IMR-90 (cell line): ENCODE data around the gene ENAH. TPM values are rescaled to one million over a fixed set of nuclear protein-coding genes. Genes with fewer than 3 reads are reported as not detected.

Source experiments
- ATAC-seq: fragments of 200-7000 bp; cut with Tn5 transposase; 2 replicates; pipeline ENCODE4 v1.9.1; 2020; ENCODE audit warnings: low read depth, mild to moderate bottlenecking, moderate library complexity
- BruUV-seq: library from RNA; stranded (reverse); fragments of 400-500 nt; replicated peaks from 2 replicates; lab custom pipeline; 2021; lab: Mats Ljungman, UMichigan
- CTCF ChIA-PET: fragments of 300-600 bp; formaldehyde crosslinking; extraction: SDS; loops from one replicate; lab custom pipeline; 2021; ENCODE audit warnings: antibody characterized with exemption; lab: Yijun Ruan, JAX
- POLR2A ChIA-PET: fragments of 300-600 bp; sonication (Branson Sonifier 250); formaldehyde crosslinking; loops from one replicate; lab custom pipeline; 2022; ENCODE audit warnings: antibody characterized with exemption; ENCODE audit not compliant: unreplicated experiment; lab: Charles Lee
- DNase-seq: peaks from one replicate; pipeline ENCODE4 v3.0.0; 2013
- H2AFZ ChIP-seq: replicated peaks from 2 replicates; pipeline ENCODE3; 2013; ENCODE audit warnings: low read length, mild to moderate bottlenecking; ENCODE audit not compliant: poor library complexity
- H2AK5ac ChIP-seq: 2 replicates; pipeline ENCODE4 v1.6.1; 2013; ENCODE audit warnings: low read depth, low read length, inconsistent platforms
- H2AK9ac ChIP-seq: replicated peaks from 2 replicates; pipeline ENCODE3; 2013; ENCODE audit warnings: mild to moderate bottlenecking, low read depth, low read length, moderate library complexity; ENCODE audit not compliant: poor library complexity
- H2BK120ac ChIP-seq: 2 replicates; pipeline ENCODE4 v1.6.1; 2013; ENCODE audit warnings: low read depth, low read length, inconsistent platforms
- H2BK15ac ChIP-seq: 3 replicates; pipeline ENCODE4 v1.6.1; 2013; ENCODE audit warnings: low read depth, low read length, inconsistent platforms
- H2BK20ac ChIP-seq: 2 replicates; pipeline ENCODE4 v1.6.1; 2013; ENCODE audit warnings: low read depth, mild to moderate bottlenecking, inconsistent platforms, low read length, moderate library complexity
- H2BK5ac ChIP-seq: 2 replicates; pipeline ENCODE4 v1.6.1; 2013; ENCODE audit warnings: mild to moderate bottlenecking, low read depth, low read length, inconsistent platforms; ENCODE audit not compliant: poor library complexity, severe bottlenecking
- H3K14ac ChIP-seq: replicated peaks from 2 replicates; pipeline ENCODE4 v1.6.1; 2013; ENCODE audit warnings: low read depth, low read length, inconsistent platforms
- H3K18ac ChIP-seq: 2 replicates; pipeline ENCODE4 v1.6.1; 2013; ENCODE audit warnings: low read depth, low read length, control low read depth
- H3K23ac ChIP-seq: 2 replicates; pipeline ENCODE4 v1.6.1; 2013; ENCODE audit warnings: low read depth, low read length, inconsistent platforms
- H3K27ac ChIP-seq: 2 replicates; pipeline ENCODE4 v1.5.1; 2013; ENCODE audit warnings: mild to moderate bottlenecking, control low read depth, low read length; ENCODE audit not compliant: insufficient read depth
- H3K27me3 ChIP-seq: 2 replicates; pipeline ENCODE4 v1.6.1; 2013; ENCODE audit warnings: low read length; ENCODE audit not compliant: control insufficient read depth, insufficient read depth
- H3K36me3 ChIP-seq: 2 replicates; pipeline ENCODE4 v1.6.1; 2013; ENCODE audit warnings: low read length, mixed read lengths; ENCODE audit not compliant: control insufficient read depth, insufficient read depth
- H3K4ac ChIP-seq: 2 replicates; pipeline ENCODE4 v1.6.1; 2013; ENCODE audit warnings: low read depth, low read length, inconsistent platforms
- H3K4me1 ChIP-seq: 2 replicates; pipeline ENCODE4 v1.6.1; 2013; ENCODE audit warnings: low read length, mixed read lengths; ENCODE audit not compliant: control insufficient read depth, insufficient read depth
- H3K4me2 ChIP-seq: 2 replicates; pipeline ENCODE4 v1.6.1; 2013; ENCODE audit warnings: low read depth, mild to moderate bottlenecking, control low read depth, low read length, moderate library complexity
- H3K4me3 ChIP-seq: 2 replicates; pipeline ENCODE4 v1.5.1; 2013; ENCODE audit warnings: low read depth, mild to moderate bottlenecking, control low read depth, low read length, moderate library complexity; ENCODE audit not compliant: insufficient read depth
- H3K56ac ChIP-seq: 2 replicates; pipeline ENCODE4 v1.6.1; 2013; ENCODE audit warnings: low read length, inconsistent platforms; ENCODE audit not compliant: insufficient read depth; ENCODE audit errors: extremely low read depth
- H3K79me1 ChIP-seq, 2 experiments: 2 replicates each; pipeline ENCODE4 v1.6.1; 2013; ENCODE audit warnings: low read length in 2 of 2, inconsistent platforms in 1 of 2, low read depth in 1 of 2
- H3K9ac ChIP-seq: 2 replicates; pipeline ENCODE4 v1.6.1; 2013; ENCODE audit warnings: low read depth, low read length, control low read depth
- H3K9me1 ChIP-seq: 2 replicates; pipeline ENCODE4 v1.6.1; 2013; ENCODE audit warnings: low read length, inconsistent platforms; ENCODE audit not compliant: insufficient read depth
- H3K9me3 ChIP-seq: 2 replicates; pipeline ENCODE4 v1.6.1; 2013; ENCODE audit warnings: low read length; ENCODE audit not compliant: control insufficient read depth, insufficient read depth
- H4K20me1 ChIP-seq: 2 replicates; pipeline ENCODE4 v1.6.1; 2013; ENCODE audit warnings: low read length, inconsistent platforms; ENCODE audit not compliant: insufficient read depth
- H4K5ac ChIP-seq: 2 replicates; pipeline ENCODE4 v1.6.1; 2013; ENCODE audit warnings: mild to moderate bottlenecking, low read depth, low read length, control low read depth
- H4K8ac ChIP-seq, 2 experiments: 2 replicates each; pipeline ENCODE4 v1.6.1; 2013; ENCODE audit warnings: low read depth in 2 of 2, low read length in 2 of 2, control low read depth in 1 of 2, inconsistent platforms in 1 of 2
- H4K91ac ChIP-seq: 2 replicates; pipeline ENCODE4 v1.6.1; 2013; ENCODE audit warnings: low read depth, low read length, inconsistent platforms; ENCODE audit not compliant: insufficient read depth
- BHLHE40 ChIP-seq: fragments of 150-350 bp; IDR thresholded peaks from 2 replicates; pipeline ENCODE4 v1.6.1; 2016; ENCODE audit warnings: mild to moderate bottlenecking, low read depth, low read length
- CHD1 ChIP-seq: IDR thresholded peaks from 2 replicates; pipeline ENCODE4 v1.6.1; 2012; ENCODE audit warnings: low read depth, low read length, improper control_type of control experiment
- MAFK ChIP-seq: IDR thresholded peaks from 2 replicates; pipeline ENCODE4 v1.6.1; 2012; ENCODE audit warnings: low read depth, low read length, improper control_type of control experiment
- NFE2L2 ChIP-seq: fragments of 150-350 bp; IDR thresholded peaks from 2 replicates; pipeline ENCODE4 v1.6.1; 2016; ENCODE audit warnings: low read depth, mild to moderate bottlenecking, low read length
- RAD21 ChIP-seq: IDR thresholded peaks from 2 replicates; pipeline ENCODE4 v1.6.1; 2012; ENCODE audit warnings: low read length, improper control_type of control experiment
- RCOR1 ChIP-seq: IDR thresholded peaks from 2 replicates; pipeline ENCODE4 v1.6.1; 2012; ENCODE audit warnings: mild to moderate bottlenecking, low read length, improper control_type of control experiment; ENCODE audit not compliant: insufficient replicate concordance
- SMC3 ChIP-seq: fragments of 150-350 bp; IDR thresholded peaks from 2 replicates; pipeline ENCODE4 v1.6.1; 2016; ENCODE audit warnings: low read depth, mild to moderate bottlenecking, antibody characterized with exemption, low read length, moderate library complexity
- WGBS, 2 experiments: methylation state at CpG; one replicate each; pipeline versions ENCODE4 v1.1.5 to v1.1.7; 2013; ENCODE audit warnings: missing lambda C conversion rate in 2 of 2; ENCODE audit not compliant: insufficient read length in 1 of 2; ENCODE audit errors: extremely low coverage in 2 of 2; 5-methylcytosine and 5-hydroxymethylcytosine counted together
- dilution Hi-C: fragments of 300-500 bp; cut with HindIII; formaldehyde crosslinking; loops from one replicate; pipeline ENCODE4 v1.14.3; 2018; ENCODE audit warnings: low sequenced_read_pairs; ENCODE audit not compliant: unreplicated experiment
- in situ Hi-C: fragments of 300-500 bp; cut with MboI; formaldehyde crosslinking; loops from 3 replicates; pipeline ENCODE4 v1.14.3; 2019; ENCODE audit warnings: low sequenced_read_pairs, inconsistent platforms, mixed read lengths
- intact Hi-C: fragments of 100-400 bp; cut with micrococcal nuclease; formaldehyde crosslinking; loops from 2 replicates; pipeline ENCODE4 v1.10.0; 2022
- polyA plus RNA-seq, 3 experiments: library from polyadenylated mRNA; depleted of rRNA; stranded (reverse); fragments of >200 nt; gene quantifications; 2 replicates each; pipeline ENCODE4 v1.2.3, GENCODE V29; 2012; ENCODE audit warnings: low replicate concordance in 1 of 3
- total RNA-seq: library from RNA; depleted of rRNA; stranded (reverse); fragments of >200 nt; gene quantifications from 2 replicates; pipeline ENCODE4 v1.2.3, GENCODE V29; 2012
- TF ChIP-seq, protein P1 (sequence below): fragments of 150-350 bp; IDR thresholded peaks from 2 replicates; pipeline ENCODE4 v1.6.1; 2016; ENCODE audit warnings: low read depth, mild to moderate bottlenecking, low read length, moderate library complexity, borderline replicate concordance
- TF ChIP-seq, protein P2 (sequence below): fragments of 150-350 bp; IDR thresholded peaks from 2 replicates; pipeline ENCODE4 v1.6.1; 2017; ENCODE audit warnings: mild to moderate bottlenecking, antibody characterized with exemption, low read length, low read depth

Gene ENAH
- total and polyA plus RNA-seq, 2 of the 4 experiments (the other 2 are of a cell fraction) = 61.3 to 86.9 TPM

DNA sequence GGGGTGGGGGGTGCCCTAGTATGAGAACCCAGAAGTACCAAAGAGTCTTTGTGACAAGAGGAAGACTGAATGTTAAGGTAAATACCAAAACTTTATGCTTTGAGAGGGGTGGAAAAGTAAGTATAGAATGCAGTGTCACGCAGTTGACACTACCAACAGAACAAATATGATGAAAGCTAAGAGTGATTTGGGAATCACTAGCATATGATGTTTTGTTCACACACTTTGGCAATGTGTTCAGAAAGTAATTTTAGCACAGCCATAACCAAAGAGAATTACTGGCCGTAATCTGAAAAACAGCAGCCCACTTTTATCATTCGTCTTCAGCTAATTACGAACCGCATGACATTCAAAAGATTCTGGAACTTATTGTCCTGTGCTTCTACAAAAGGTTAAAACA lies 59.5 kb downstream of the ENAH start:
- Histone ChIP-seq H3K9ac (no peak overlapping the region), H3K56ac (no peak overlapping the region), H2AK5ac (no peak overlapping the region), H3K4me2 (no peak overlapping the region), H4K20me1 (peaks cover 61% of the 10 kb centered on the region), H4K91ac (no peak overlapping the region), H3K4me1 (0 out of 2 replicates have a peak, but pooled peaks cover 5% of the 10 kb centered on the region), H4K5ac (no peak overlapping the region), H2BK20ac (no peak overlapping the region), H2BK5ac (no peak overlapping the region), H3K27ac (no peak overlapping the region), H3K4me3 (no peak overlapping the region), H3K36me3 (peaks cover 3% of the 10 kb centered on the region; the same call in 1 of the 2 replicates), H2BK15ac (no peak overlapping the region), H3K4ac (no peak overlapping the region), H2AK9ac (no peak overlapping the region), H3K9me3 (no peaks in the 10 kb centered on the region), H3K27me3 (no peaks in the 10 kb centered on the region), H3K9me1 (no peaks in the 10 kb centered on the region; the same call in 1 of the 2 replicates), H2AFZ (no peak overlapping the region), H4K8ac (no peak overlapping the region), H3K14ac (no peak overlapping the region), H3K79me1 (peaks cover 14 to 72% of the 10 kb centered on the region in 2 experiments), H2BK120ac (no peak overlapping the region), H3K18ac (no peak overlapping the region), H3K23ac (no peak overlapping the region)
- intact Hi-C loops = no loop called here
- CTCF ChIA-PET = interaction anchor here (0.5 to 0.6 kb wide), 3 partner anchors 139 to 209 kb away, joined by 3 to 7 read pairs (median 4); no protein-coding TSS in a partner anchor
- dilution Hi-C loops = no loop called here
- DNase-seq = no peak
- no TSS peak for BruUV-seq
- no CpG with 5 or more reads among the region's 5 CpGs for WGBS, 2 experiments
- in situ Hi-C loops = no loop called here
- no peak for ATAC-seq
- TF ChIP-seq RCOR1 = no peak
- no peak for TF ChIP-seq MAFK
- no peak for TF ChIP-seq NFE2L2
- TF ChIP-seq, protein P1, sequence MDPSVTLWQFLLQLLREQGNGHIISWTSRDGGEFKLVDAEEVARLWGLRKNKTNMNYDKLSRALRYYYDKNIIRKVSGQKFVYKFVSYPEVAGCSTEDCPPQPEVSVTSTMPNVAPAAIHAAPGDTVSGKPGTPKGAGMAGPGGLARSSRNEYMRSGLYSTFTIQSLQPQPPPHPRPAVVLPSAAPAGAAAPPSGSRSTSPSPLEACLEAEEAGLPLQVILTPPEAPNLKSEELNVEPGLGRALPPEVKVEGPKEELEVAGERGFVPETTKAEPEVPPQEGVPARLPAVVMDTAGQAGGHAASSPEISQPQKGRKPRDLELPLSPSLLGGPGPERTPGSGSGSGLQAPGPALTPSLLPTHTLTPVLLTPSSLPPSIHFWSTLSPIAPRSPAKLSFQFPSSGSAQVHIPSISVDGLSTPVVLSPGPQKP = no peak
- no peak for TF ChIP-seq SMC3
- no peak for TF ChIP-seq RAD21
- no peak for TF ChIP-seq BHLHE40
- no peak for TF ChIP-seq CHD1
- TF ChIP-seq, protein P2, sequence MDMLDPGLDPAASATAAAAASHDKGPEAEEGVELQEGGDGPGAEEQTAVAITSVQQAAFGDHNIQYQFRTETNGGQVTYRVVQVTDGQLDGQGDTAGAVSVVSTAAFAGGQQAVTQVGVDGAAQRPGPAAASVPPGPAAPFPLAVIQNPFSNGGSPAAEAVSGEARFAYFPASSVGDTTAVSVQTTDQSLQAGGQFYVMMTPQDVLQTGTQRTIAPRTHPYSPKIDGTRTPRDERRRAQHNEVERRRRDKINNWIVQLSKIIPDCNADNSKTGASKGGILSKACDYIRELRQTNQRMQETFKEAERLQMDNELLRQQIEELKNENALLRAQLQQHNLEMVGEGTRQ = no peak
- POLR2A ChIA-PET = no interaction called here
